ENCODE measurements around the gene FRMD8.

- TF ChIP-seq, protein P1, sequence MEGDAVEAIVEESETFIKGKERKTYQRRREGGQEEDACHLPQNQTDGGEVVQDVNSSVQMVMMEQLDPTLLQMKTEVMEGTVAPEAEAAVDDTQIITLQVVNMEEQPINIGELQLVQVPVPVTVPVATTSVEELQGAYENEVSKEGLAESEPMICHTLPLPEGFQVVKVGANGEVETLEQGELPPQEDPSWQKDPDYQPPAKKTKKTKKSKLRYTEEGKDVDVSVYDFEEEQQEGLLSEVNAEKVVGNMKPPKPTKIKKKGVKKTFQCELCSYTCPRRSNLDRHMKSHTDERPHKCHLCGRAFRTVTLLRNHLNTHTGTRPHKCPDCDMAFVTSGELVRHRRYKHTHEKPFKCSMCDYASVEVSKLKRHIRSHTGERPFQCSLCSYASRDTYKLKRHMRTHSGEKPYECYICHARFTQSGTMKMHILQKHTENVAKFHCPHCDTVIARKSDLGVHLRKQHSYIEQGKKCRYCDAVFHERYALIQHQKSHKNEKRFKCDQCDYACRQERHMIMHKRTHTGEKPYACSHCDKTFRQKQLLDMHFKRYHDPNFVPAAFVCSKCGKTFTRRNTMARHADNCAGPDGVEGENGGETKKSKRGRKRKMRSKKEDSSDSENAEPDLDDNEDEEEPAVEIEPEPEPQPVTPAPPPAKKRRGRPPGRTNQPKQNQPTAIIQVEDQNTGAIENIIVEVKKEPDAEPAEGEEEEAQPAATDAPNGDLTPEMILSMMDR (IDR thresholded peaks at IDR 0.05; ENCODE audit: low read depth, low read length) = no peak
- TF ChIP-seq POLR2A (IDR thresholded peaks at IDR 0.05; ENCODE audit: extremely low read depth, insufficient read length) = no peak
- TF ChIP-seq, protein P2, sequence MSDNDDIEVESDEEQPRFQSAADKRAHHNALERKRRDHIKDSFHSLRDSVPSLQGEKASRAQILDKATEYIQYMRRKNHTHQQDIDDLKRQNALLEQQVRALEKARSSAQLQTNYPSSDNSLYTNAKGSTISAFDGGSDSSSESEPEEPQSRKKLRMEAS (IDR thresholded peaks at IDR 0.05; ENCODE audit: low read depth, low read length) = no peak
Observed at GRCh38 chr11:65400307-65401072, 14.1 kb downstream of the FRMD8 start.
